AG04450 (cell line): Measurements from ENCODE around the gene SNRPA. TPM values are rescaled to one million over a fixed set of nuclear protein-coding genes. Genes with fewer than 3 reads are reported as not detected.

Source experiments
- CTCF ChIA-PET: fragments of 300-600, 350-600 bp; formaldehyde crosslinking; extraction: SDS; loops from one replicate; lab custom pipeline; 2022; ENCODE audit warnings: antibody characterized with exemption, inconsistent platforms; lab: Charles Lee
- POLR2A ChIA-PET: fragments of 350-600 bp; formaldehyde crosslinking; extraction: SDS; loops from one replicate; lab custom pipeline; 2021; ENCODE audit warnings: antibody characterized with exemption, inconsistent platforms; lab: Yijun Ruan, JAX
- DNase-seq: peaks from one replicate; pipeline ENCODE4 v3.0.0-alpha.2; 2011; ENCODE audit warnings: low read depth, low spot score
- H3K27ac ChIP-seq: one replicate; pipeline ENCODE4 v1.5.1; 2012; ENCODE audit warnings: low read depth, low read length, control low read depth
- H3K27me3 ChIP-seq: one replicate; pipeline ENCODE4 v1.6.0; 2012; ENCODE audit warnings: low read length; ENCODE audit not compliant: control insufficient read depth, insufficient read depth
- H3K4me3 ChIP-seq: 2 replicates; pipeline ENCODE4 v1.5.1; 2011; ENCODE audit warnings: mild to moderate bottlenecking, low read depth, low read length, control low read depth
- H3K9me3 ChIP-seq: 2 replicates; pipeline ENCODE4 v1.5.1; 2012; ENCODE audit warnings: low read length; ENCODE audit not compliant: control insufficient read depth, insufficient read depth
- polyA plus RNA-seq: library from polyadenylated mRNA; depleted of rRNA; stranded (reverse); fragments of >200 nt; gene quantifications from 2 replicates; pipeline ENCODE4 v1.2.3, GENCODE V29; 2011
- TF ChIP-seq, protein P1 (sequence below): IDR thresholded peaks from 2 replicates; pipeline ENCODE4 v1.5.1; 2011; ENCODE audit warnings: low read depth, low read length, control low read depth, inconsistent platforms

The SNRPA gene
- polyA plus RNA-seq, 1 experiment, result 126 TPM

DNA sequence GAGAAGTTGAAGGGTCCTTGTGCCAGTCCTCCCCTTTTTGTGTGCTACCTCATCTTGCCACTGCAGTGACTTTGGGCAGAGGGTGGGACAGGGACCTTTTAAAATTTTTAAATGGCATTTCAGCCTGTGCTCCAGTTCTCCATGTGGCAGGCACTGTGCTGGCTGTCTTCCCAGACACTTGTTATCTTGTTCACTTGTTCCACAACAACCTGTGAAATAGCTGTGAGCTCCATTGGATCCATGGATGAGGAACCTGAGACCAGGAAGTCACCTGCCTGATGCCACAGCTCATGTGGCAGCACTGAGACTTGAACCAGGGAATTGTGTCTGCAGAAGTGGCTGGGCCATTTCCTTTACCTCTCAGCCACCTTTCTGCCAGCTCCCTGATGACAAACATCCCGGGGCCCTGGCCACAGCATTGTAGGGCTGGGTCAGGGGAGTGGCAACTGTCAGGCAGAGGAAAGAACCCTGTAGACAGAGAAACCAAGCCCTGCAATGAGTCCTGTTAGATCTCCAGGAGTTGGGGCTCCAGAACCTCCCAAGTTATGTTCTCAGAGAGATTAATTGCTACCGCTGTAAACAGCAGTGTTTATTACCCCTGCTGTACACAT is 54.4 kb downstream of the SNRPA start:
- H3K9me3 ChIP-seq, result peaks cover 7% of the 10 kb centered on the region; the same call in 1 of the 2 replicates
- CTCF ChIA-PET, result interaction anchor here (0.7 to 1.4 kb wide), 4 partner anchors 11 to 171 kb away, joined by 3 to 4 read pairs (median 4); partner anchors contain the start of gene MIA
- POLR2A ChIA-PET, result interaction anchor here (0.7 to 1.6 kb wide), 2 partner anchors 28 kb away, joined by 3 to 5 read pairs; no protein-coding TSS in a partner anchor
- no peaks in the 10 kb centered on the region for H3K27me3 ChIP-seq
- TF ChIP-seq, protein P1, sequence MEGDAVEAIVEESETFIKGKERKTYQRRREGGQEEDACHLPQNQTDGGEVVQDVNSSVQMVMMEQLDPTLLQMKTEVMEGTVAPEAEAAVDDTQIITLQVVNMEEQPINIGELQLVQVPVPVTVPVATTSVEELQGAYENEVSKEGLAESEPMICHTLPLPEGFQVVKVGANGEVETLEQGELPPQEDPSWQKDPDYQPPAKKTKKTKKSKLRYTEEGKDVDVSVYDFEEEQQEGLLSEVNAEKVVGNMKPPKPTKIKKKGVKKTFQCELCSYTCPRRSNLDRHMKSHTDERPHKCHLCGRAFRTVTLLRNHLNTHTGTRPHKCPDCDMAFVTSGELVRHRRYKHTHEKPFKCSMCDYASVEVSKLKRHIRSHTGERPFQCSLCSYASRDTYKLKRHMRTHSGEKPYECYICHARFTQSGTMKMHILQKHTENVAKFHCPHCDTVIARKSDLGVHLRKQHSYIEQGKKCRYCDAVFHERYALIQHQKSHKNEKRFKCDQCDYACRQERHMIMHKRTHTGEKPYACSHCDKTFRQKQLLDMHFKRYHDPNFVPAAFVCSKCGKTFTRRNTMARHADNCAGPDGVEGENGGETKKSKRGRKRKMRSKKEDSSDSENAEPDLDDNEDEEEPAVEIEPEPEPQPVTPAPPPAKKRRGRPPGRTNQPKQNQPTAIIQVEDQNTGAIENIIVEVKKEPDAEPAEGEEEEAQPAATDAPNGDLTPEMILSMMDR, result no peak
- no peak for DNase-seq
- no peak overlapping the region for H3K27ac ChIP-seq
- H3K4me3 ChIP-seq, result no peak overlapping the region

DNA sequence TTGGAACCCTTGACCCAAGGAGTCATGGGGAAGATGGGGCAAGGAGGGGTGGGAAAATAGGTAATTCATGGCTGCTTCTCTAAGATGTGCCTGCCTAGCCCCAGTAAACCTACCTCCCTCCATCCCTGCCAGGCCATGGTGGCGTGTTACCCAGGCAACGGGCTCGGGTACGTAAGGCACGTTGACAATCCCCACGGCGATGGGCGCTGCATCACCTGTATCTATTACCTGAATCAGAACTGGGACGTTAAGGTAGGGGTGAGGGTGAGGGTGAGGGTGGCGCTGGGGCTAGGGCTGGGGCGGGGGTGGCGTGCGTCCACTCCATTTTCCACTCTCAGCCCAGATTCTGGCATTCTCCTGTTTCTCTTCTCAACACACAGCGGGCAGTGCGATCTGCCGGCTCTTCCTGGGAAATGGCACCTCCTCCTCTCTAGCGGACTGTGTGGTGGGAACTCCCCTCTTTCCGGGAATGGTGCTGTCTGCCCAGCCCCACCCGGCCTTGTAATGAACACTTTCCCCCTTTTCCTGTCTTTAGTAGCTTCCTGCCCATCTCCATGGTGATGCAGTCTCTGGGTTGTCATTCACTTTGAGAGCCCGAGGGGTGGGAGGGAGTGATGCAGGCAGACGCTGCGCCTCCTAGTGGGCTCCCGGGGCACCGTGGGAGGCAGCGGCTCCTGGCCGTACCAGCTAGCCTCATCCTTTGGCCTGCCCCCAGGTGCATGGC is 55.6 kb downstream of the SNRPA start:
- ChIA-PET CTCF (interaction anchor here (0.6 to 1.6 kb wide), 18 partner anchors 10 to 192 kb away, joined by 3 to 15 read pairs (median 4); no protein-coding TSS in a partner anchor), POLR2A (interaction anchor here (0.6 to 1.6 kb wide), 6 partner anchors 8 to 168 kb away, joined by 3 to 8 read pairs (median 4); partner anchors contain the start of gene EGLN2)
- Histone ChIP-seq H3K27me3 (no peaks in the 10 kb centered on the region), H3K9me3 (peaks cover 7% of the 10 kb centered on the region; the same call in 1 of the 2 replicates), H3K27ac (peak overlapping the region; percentile 39), H3K4me3 (peak overlapping the region; percentile 35)
- DNase-seq, result peak; percentile 77
- TF ChIP-seq, protein P1, result peak; percentile 94

DNA sequence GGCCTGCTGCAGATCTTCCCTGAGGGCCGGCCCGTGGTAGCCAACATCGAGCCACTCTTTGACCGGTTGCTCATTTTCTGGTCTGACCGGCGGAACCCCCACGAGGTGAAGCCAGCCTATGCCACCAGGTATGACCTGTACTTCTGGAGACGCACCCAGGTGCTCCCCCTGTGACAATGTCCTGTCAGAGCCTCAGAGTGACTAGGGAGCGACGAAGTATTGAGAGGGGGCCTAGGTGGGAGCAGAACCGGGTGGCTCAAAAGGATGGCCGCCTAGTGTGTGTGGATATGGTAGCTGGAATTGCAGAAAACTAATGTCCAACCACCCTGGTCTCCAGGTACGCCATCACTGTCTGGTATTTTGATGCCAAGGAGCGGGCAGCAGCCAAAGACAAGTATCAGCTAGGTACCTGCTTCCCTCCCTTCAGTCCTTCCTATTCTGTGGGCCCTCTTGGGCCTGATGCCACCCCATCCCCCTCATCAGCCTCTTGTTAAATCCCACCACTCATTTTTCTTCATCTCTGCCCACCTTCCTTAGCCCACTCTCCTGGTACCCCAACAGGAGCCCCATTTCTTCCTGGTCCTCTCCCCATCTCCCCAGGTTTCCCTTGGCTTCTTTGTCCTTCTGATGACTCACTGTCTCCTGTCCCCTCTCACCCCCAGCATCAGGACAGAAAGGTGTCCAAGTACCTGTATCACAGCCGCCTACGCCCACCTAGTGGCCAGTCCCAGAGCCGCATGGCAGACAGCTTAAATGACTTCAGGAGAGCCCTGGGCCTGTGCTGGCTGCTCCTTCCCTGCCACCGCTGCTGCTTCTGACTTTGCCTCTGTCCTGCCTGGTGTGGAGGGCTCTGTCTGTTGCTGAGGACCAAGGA is 56.4 kb downstream of the SNRPA start:
- ChIA-PET POLR2A (interaction anchor here (0.6 to 1.6 kb wide), 5 partner anchors 9 to 169 kb away, joined by 3 to 8 read pairs (median 4); partner anchors contain the start of gene EGLN2), CTCF (interaction anchor here (0.6 to 1.6 kb wide), 11 partner anchors 9 to 149 kb away, joined by 3 to 15 read pairs (median 6); no protein-coding TSS in a partner anchor)
- Histone ChIP-seq H3K9me3 (peaks cover 7% of the 10 kb centered on the region; the same call in 1 of the 2 replicates), H3K27ac (peak overlapping the region; percentile 31), H3K27me3 (no peaks in the 10 kb centered on the region), H3K4me3 (no peak overlapping the region)
- no peak for DNase-seq
- TF ChIP-seq, protein P1, result peak; percentile 33

DNA sequence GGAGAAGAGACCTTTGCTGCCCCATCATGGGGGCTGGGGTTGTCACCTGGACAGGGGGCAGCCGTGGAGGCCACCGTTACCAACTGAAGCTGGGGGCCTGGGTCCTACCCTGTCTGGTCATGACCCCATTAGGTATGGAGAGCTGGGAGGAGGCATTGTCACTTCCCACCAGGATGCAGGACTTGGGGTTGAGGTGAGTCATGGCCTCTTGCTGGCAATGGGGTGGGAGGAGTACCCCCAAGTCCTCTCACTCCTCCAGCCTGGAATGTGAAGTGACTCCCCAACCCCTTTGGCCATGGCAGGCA is 57.0 kb downstream of the SNRPA start:
- ChIA-PET CTCF (interaction anchor here (1.6 kb wide), 1 partner anchor 146 kb away, joined by 15 read pairs; no protein-coding TSS in a partner anchor), POLR2A (no interaction called here)
- TF ChIP-seq, protein P1, result no peak
- peaks cover 7% of the 10 kb centered on the region; the same call in 1 of the 2 replicates for H3K9me3 ChIP-seq
- DNase-seq, result no peak
- no peak overlapping the region for H3K4me3 ChIP-seq
- no peak overlapping the region for H3K27ac ChIP-seq
- H3K27me3 ChIP-seq, result no peaks in the 10 kb centered on the region
